Neuronal stem cell (in vitro differentiated cells): Measurements from ENCODE around the gene SBNO2.

ENCODE experiments used
- DNase-seq: peaks from one replicate; pipeline ENCODE4 v3.0.0-alpha.2; 2013; ENCODE audit warnings: low spot score
- H2AFZ ChIP-seq: one replicate; pipeline ENCODE4 v1.6.1; 2013; ENCODE audit warnings: mild to moderate bottlenecking, low read length, inconsistent platforms
- H2AK5ac ChIP-seq: 2 replicates; pipeline ENCODE4 v1.6.1; 2013; ENCODE audit warnings: low read depth, mild to moderate bottlenecking, inconsistent platforms, low read length, moderate library complexity, mixed read lengths
- H2BK120ac ChIP-seq: 2 replicates; pipeline ENCODE4 v1.6.1; 2013; ENCODE audit warnings: low read depth, mild to moderate bottlenecking, inconsistent platforms, low read length, moderate library complexity, mixed read lengths
- H2BK12ac ChIP-seq: one replicate; pipeline ENCODE4 v1.6.1; 2013; ENCODE audit warnings: low read length, inconsistent platforms
- H2BK15ac ChIP-seq: 2 replicates; pipeline ENCODE4 v1.6.1; 2013; ENCODE audit warnings: mild to moderate bottlenecking, low read length, inconsistent platforms, mixed read lengths
- H2BK5ac ChIP-seq: one replicate; pipeline ENCODE4 v1.6.1; 2013; ENCODE audit warnings: inconsistent platforms, mild to moderate bottlenecking, low read length, moderate library complexity
- H3K14ac ChIP-seq: one replicate; pipeline ENCODE4 v1.6.1; 2013; ENCODE audit warnings: low read length, inconsistent platforms
- H3K18ac ChIP-seq: 2 replicates; pipeline ENCODE4 v1.6.1; 2013; ENCODE audit warnings: low read length, inconsistent platforms
- H3K23ac ChIP-seq: 2 replicates; pipeline ENCODE4 v1.6.1; 2013; ENCODE audit warnings: low read depth, mild to moderate bottlenecking, mixed read lengths, low read length, inconsistent platforms; ENCODE audit not compliant: poor library complexity
- H3K27ac ChIP-seq: replicated peaks from 3 replicates; pipeline ENCODE4 v1.5.1; 2013; ENCODE audit warnings: low read length, inconsistent platforms
- H3K27me3 ChIP-seq, 3 experiments: 2 replicates each; pipeline ENCODE4 v1.6.1; 2013; ENCODE audit warnings: low read length in 3 of 3, mild to moderate bottlenecking in 2 of 3, inconsistent platforms in 1 of 3, low read depth in 1 of 3, mixed read lengths in 1 of 3, moderate library complexity in 1 of 3; ENCODE audit not compliant: control insufficient read depth in 3 of 3, insufficient read depth in 3 of 3
- H3K36me3 ChIP-seq, 2 donors: replicated peaks in 1 of 2; 2 replicates each; pipeline ENCODE4 v1.6.1; 2013; ENCODE audit warnings: low read length in 2 of 2; ENCODE audit not compliant: control insufficient read depth in 2 of 2, insufficient read depth in 2 of 2
- H3K4ac ChIP-seq: 2 replicates; pipeline ENCODE4 v1.6.1; 2013; ENCODE audit warnings: inconsistent platforms, mild to moderate bottlenecking, low read length, moderate library complexity
- H3K4me1 ChIP-seq, 2 donors: 1 replicate in 1 of 2; 2 replicates in 1 of 2; pipeline ENCODE4 v1.6.1; 2013; ENCODE audit warnings: low read length in 2 of 2, low read depth in 1 of 2; ENCODE audit not compliant: control insufficient read depth in 2 of 2, insufficient read depth in 1 of 2
- H3K4me2 ChIP-seq: one replicate; pipeline ENCODE4 v1.6.1; 2013; ENCODE audit warnings: mild to moderate bottlenecking, low read length, inconsistent platforms; ENCODE audit not compliant: insufficient read depth, poor library complexity, severe bottlenecking
- H3K4me3 ChIP-seq, 2 donors: 2 replicates each; pipeline ENCODE4 v1.5.1; 2013; ENCODE audit warnings: low read length in 2 of 2, mild to moderate bottlenecking in 2 of 2, inconsistent platforms in 1 of 2, moderate library complexity in 1 of 2
- H3K79me1 ChIP-seq: one replicate; pipeline ENCODE4 v1.6.1; 2013; ENCODE audit warnings: low read depth, mild to moderate bottlenecking, inconsistent platforms, low read length, moderate library complexity
- H3K9ac ChIP-seq: one replicate; pipeline ENCODE4 v1.6.1; 2013; ENCODE audit warnings: mild to moderate bottlenecking, low read depth, low read length, inconsistent platforms; ENCODE audit not compliant: poor library complexity
- H3K9me3 ChIP-seq, 2 donors: replicated peaks in 1 of 2; 2 replicates each; pipeline versions ENCODE3 to v1.6.1; 2013; ENCODE audit warnings: low read length in 2 of 2, mild to moderate bottlenecking in 2 of 2, inconsistent platforms in 1 of 2, low read depth in 1 of 2, mixed read lengths in 1 of 2, moderate library complexity in 1 of 2; ENCODE audit not compliant: control insufficient read depth in 2 of 2, insufficient read depth in 1 of 2
- H4K8ac ChIP-seq: one replicate; pipeline ENCODE4 v1.6.1; 2013; ENCODE audit warnings: low read depth, mild to moderate bottlenecking, inconsistent platforms, low read length, moderate library complexity
- H4K91ac ChIP-seq: one replicate; pipeline ENCODE4 v1.6.1; 2013; ENCODE audit warnings: low read length, low read depth, mild to moderate bottlenecking, inconsistent platforms; ENCODE audit not compliant: poor library complexity
- WGBS, 2 donors: extraction: QIAGEN DNeasy Blood & Tissue Kit; methylation state at CpG; one replicate each; pipeline ENCODE4 v1.1.7; 2013; ENCODE audit warnings: missing lambda C conversion rate in 2 of 2, mixed read lengths in 1 of 2; ENCODE audit not compliant: insufficient read length in 2 of 2, insufficient replicate concordance in 1 of 2; ENCODE audit errors: extremely low coverage in 2 of 2; 5-methylcytosine and 5-hydroxymethylcytosine counted together

SBNO2 gene

DNA sequence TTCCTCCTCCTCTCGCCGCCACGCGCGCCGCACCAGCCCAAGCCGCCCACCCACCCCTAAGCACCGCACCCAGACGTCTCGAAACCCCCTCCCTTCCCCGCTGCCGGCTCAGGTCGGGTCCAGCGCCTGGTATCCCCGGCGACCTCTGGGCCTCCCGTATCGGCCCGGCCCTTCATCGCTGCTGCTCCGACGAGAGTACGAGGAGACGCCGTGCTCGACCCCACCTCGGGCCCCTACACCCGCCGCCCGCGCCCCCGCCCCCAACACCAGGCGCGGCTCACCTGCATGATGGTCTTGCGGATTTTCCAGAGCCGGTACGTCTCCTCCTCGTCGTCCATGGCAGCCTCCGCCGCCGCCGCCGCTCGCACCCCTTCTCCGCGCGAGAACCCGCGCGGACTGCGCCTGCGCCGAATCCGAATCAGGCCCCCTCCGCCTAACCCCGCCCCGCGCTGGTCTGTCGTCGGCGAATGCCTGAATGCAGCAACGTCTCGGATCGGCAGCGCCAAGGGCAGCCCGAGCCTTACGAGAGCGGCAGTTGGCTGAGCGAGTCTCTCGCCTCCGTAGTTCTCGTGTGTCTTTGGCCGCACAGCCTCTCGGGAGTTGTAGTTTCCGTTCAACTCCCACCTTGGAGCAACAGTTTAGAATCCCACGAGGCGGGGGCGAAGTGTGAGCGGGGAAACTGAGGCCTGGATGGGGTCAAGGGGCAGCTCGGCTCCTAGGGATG, 78.9 kb downstream of the SBNO2 start, which contains the start of gene POLR2E:
POLR2E (minus strand) TSS at position 398 of the 724 bp plus-strand sequence; CDS start at position 338, 60 bp downstream.
- no peak within 1 kb of the TSS for H3K4ac ChIP-seq
- H3K23ac ChIP-seq = peak within 1 kb of the TSS; percentile 65
- H3K18ac ChIP-seq = peak within 1 kb of the TSS; percentile 79
- no peak within 1 kb of the TSS for H2BK12ac ChIP-seq
- H2BK5ac ChIP-seq = peak within 1 kb of the TSS; percentile 69
- H3K9me3 ChIP-seq = no peaks in the 10 kb centered on the region
- H3K27me3 ChIP-seq = no peaks in the 10 kb centered on the region
- WGBS, 2 donors = no CpG with 5 or more reads among the region's 81 CpGs
- peaks cover 14% of the 10 kb centered on the region for H3K79me1 ChIP-seq
- H2AFZ ChIP-seq = peak within 1 kb of the TSS; percentile 86
- DNase-seq = peak; percentile 97
- peak within 1 kb of the TSS; percentile 51 for H2AK5ac ChIP-seq
- no peak within 1 kb of the TSS for H3K14ac ChIP-seq
- peak within 1 kb of the TSS; percentile 95 for H3K9ac ChIP-seq
- H4K8ac ChIP-seq = no peak within 1 kb of the TSS
- H3K4me1 ChIP-seq = peaks cover 9 to 20% of the 10 kb centered on the region in 2 donors
- peaks cover 17 to 31% of the 10 kb centered on the region in 2 donors for H3K36me3 ChIP-seq
- H2BK15ac ChIP-seq = no peak within 1 kb of the TSS
- peak within 1 kb of the TSS; percentile 95 for H3K4me2 ChIP-seq
- H3K27ac ChIP-seq = no peak within 1 kb of the TSS
- no peak within 1 kb of the TSS for H4K91ac ChIP-seq
- H3K4me3 ChIP-seq = peak within 1 kb of the TSS; percentile 83 to 97
- no peak within 1 kb of the TSS for H2BK120ac ChIP-seq

DNA sequence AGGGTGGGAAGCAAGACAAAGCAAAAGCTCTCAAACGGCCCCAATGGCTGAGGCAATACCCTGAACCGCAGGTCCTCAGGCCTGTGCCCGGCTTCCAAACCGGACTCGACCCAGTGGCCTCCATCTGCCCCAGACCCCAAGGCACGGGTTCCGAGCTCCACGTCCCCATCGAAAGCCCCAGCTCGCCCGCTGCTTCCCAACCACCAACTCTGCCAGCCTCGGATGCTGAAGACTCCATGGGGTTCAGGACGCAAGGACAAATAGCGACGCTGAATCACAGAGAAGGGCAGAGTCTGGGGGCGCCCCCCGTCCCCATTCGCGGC, 79.5 kb downstream of the SBNO2 start:
- H3K4me3 ChIP-seq = peak overlapping the region; percentile 83 to 97
- peak overlapping the region; percentile 69 for H2BK5ac ChIP-seq
- no peaks in the 10 kb centered on the region for H3K9me3 ChIP-seq
- WGBS, 2 donors = no CpG with 5 or more reads among the region's 19 CpGs
- no peak overlapping the region for H3K14ac ChIP-seq
- H3K36me3 ChIP-seq = peaks cover 17 to 33% of the 10 kb centered on the region in 2 donors
- H2BK12ac ChIP-seq = no peak overlapping the region
- peak overlapping the region; percentile 95 for H3K4me2 ChIP-seq
- no peak overlapping the region for H2BK120ac ChIP-seq
- no peak overlapping the region for H4K8ac ChIP-seq
- H3K4ac ChIP-seq = no peak overlapping the region
- H3K79me1 ChIP-seq = peaks cover 14% of the 10 kb centered on the region
- DNase-seq = no peak
- H3K4me1 ChIP-seq = peaks cover 9 to 20% of the 10 kb centered on the region in 2 donors
- peak overlapping the region; percentile 95 for H3K9ac ChIP-seq
- no peak overlapping the region for H3K18ac ChIP-seq
- no peak overlapping the region for H2AFZ ChIP-seq
- peak overlapping the region; percentile 51 for H2AK5ac ChIP-seq
- H4K91ac ChIP-seq = no peak overlapping the region
- H3K27ac ChIP-seq = no peak overlapping the region
- no peaks in the 10 kb centered on the region for H3K27me3 ChIP-seq
- H2BK15ac ChIP-seq = no peak overlapping the region
- peak overlapping the region; percentile 25 for H3K23ac ChIP-seq

DNA sequence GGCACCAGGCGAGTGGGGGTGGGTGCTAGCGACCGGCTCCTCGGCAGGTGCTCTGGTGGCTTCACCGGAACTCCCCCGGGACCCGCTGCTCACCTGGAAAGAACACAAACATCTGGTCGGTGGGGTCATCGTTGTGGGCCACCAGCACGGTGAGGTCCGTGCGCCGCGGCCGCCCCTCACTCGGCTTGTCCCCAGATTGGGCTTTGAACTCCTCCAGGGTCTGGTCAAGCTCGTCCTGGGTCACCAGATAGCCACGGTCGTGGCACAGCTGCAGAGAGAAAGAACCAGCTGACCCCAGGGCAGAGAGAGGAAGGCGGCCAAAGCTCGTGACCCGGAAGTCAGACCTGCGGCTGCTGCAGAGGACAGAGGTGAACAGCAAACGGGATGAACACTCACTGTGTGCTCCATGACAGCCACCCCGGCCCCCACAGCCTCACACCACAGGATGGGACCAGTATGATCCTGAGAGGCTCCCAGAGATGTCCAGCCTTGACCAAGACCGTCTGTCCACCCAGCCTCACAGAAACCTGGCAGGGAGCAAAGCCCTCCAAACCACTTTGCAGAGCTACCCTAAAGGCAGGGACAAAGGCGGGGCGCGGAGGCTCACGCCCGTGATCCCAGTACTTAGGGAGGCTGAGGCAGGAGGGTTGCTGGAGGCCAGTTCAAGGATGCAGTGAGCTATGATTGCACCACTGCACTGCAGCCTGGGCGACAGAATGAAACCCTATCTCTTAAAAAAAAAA, 80.1 kb downstream of the SBNO2 start:
- H2BK5ac ChIP-seq = peak overlapping the region; percentile 69
- H2BK120ac ChIP-seq = no peak overlapping the region
- no peak overlapping the region for H4K8ac ChIP-seq
- H3K79me1 ChIP-seq = peaks cover 14% of the 10 kb centered on the region
- H3K18ac ChIP-seq = no peak overlapping the region
- H2BK15ac ChIP-seq = no peak overlapping the region
- peak overlapping the region; percentile 95 for H3K4me2 ChIP-seq
- no peak overlapping the region for H3K14ac ChIP-seq
- no peaks in the 10 kb centered on the region for H3K27me3 ChIP-seq
- peak overlapping the region; percentile 60 for H3K9ac ChIP-seq
- H3K36me3 ChIP-seq = peaks cover 22 to 39% of the 10 kb centered on the region in 2 donors
- no peak overlapping the region for H3K27ac ChIP-seq
- H2BK12ac ChIP-seq = no peak overlapping the region
- H2AK5ac ChIP-seq = no peak overlapping the region
- peak overlapping the region; percentile 83 to 97 for H3K4me3 ChIP-seq
- H3K4ac ChIP-seq = no peak overlapping the region
- WGBS, 2 donors = no CpG with 5 or more reads among the region's 32 CpGs
- H3K9me3 ChIP-seq = no peaks in the 10 kb centered on the region
- H4K91ac ChIP-seq = no peak overlapping the region
- H3K23ac ChIP-seq = peak overlapping the region; percentile 65
- no peak overlapping the region for H2AFZ ChIP-seq
- no peak for DNase-seq
- peaks cover 9 to 20% of the 10 kb centered on the region in 2 donors for H3K4me1 ChIP-seq

DNA sequence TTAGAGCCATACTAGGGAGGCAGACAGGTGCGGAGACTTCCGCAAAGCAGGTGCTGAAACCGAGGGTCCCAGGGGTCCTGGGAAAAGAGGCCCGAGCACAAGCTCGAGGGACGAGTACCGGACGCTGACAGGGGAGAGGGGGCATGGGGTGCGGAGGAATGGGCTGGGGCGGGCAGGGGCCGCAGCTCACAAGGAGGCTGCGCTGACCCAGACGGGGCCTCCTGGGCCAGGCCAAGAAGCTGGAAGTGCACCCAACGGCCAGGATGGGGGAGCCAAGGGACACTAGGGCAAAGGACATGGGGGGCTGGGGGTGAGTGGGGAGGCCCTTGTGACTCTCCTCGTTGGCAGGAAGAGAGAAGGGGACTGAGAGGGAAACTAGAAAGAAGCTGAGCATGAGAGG, 80.7 kb downstream of the SBNO2 start:
- no peak for DNase-seq
- Histone ChIP-seq H2BK12ac (no peak overlapping the region), H2AFZ (no peak overlapping the region), H3K27ac (no peak overlapping the region), H2BK5ac (no peak overlapping the region), H3K36me3 (peaks cover 24 to 46% of the 10 kb centered on the region in 2 donors), H3K4ac (no peak overlapping the region), H3K9ac (no peak overlapping the region), H3K14ac (no peak overlapping the region), H3K18ac (no peak overlapping the region), H4K8ac (no peak overlapping the region), H4K91ac (no peak overlapping the region), H3K9me3 (no peaks in the 10 kb centered on the region), H3K23ac (peak overlapping the region; percentile 65), H2BK120ac (no peak overlapping the region), H3K4me3 (peak overlapping the region in 1 of 2 donors; percentile 97), H3K4me2 (no peak overlapping the region), H3K27me3 (no peaks in the 10 kb centered on the region), H2AK5ac (no peak overlapping the region), H2BK15ac (no peak overlapping the region), H3K4me1 (peaks cover 9 to 16% of the 10 kb centered on the region in 2 donors), H3K79me1 (peaks cover 17% of the 10 kb centered on the region)
- WGBS, 2 donors = no CpG with 5 or more reads among the region's 15 CpGs
